Iris pigment epithelial cell (primary cell): ENCODE data around the gene DMGDH.

Source experiments
- DNase-seq: peaks from one replicate; pipeline ENCODE4 v3.0.0-alpha.2; 2011; ENCODE audit warnings: low read depth

Gene DMGDH

DNA sequence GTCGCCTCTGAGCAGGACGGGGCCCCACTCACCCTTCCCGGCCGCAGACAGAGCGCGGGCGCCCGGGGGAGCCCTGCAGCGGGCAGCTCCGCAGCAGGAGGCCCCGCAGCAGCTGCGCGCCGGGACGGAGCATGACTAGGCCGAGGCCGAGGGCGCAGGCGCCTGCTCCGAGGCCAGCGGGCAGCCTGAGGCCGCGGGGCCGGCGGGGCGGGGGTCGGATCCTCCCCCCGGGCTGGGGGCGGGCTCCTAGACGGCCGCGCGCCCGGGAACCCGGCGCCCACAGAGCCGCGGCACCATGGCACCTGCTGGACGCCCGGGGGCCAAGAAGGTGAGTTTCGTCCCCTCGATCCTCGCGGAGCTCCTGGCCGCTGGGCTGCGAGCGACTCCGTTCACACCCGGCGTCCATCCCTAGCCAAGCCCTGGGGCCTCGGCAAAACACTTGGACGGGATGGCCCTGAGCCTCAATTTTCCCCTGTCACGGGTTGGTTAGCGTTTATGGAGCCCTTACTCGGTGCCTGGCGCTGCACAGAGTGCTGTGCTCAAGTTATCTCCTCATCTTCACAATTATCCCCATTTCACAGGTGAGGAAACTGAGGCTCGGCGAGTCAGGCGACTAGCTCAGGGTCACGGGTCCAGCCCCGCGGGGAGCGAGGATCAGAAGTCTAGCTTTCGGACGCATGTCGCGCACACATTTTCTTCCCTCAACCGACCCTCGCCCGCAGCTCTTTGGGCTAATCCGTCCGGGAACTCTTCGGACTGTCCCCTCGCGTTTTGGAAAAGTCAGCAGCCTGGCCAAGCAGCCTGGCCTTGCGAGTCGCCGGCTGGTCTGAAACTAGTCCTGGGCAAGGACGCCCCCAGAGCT, at the start of gene DMGDH, which contains the start of gene BHMT2:
TSS of gene DMGDH (minus strand) at position 187 of the 862 bp plus-strand sequence. CDS start at position 133, 54 bp downstream.
TSS of gene BHMT2 (plus strand) at position 280 of the 862 bp plus-strand sequence. CDS start at position 296, 16 bp downstream.
- DNase-seq, result peak; percentile 66

DNA sequence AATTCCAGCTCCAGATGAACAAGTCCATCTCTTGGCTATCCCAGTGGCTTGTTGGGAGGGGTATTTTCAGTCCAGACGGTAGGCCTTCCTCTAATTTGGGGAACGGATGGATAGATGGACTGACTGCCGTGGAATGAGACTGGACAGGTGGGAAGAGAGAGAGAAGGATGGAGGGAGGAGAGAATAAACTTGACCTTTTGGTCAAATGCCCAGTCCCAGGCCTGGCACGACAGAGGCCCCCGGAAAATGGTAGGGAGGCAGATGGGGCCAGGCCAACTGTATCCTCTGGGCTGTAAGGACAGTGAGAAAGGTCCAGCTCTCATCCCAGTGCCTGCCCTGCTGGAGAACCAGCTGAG, 43.2 kb upstream of the DMGDH start:
- DNase-seq, result no peak

DNA sequence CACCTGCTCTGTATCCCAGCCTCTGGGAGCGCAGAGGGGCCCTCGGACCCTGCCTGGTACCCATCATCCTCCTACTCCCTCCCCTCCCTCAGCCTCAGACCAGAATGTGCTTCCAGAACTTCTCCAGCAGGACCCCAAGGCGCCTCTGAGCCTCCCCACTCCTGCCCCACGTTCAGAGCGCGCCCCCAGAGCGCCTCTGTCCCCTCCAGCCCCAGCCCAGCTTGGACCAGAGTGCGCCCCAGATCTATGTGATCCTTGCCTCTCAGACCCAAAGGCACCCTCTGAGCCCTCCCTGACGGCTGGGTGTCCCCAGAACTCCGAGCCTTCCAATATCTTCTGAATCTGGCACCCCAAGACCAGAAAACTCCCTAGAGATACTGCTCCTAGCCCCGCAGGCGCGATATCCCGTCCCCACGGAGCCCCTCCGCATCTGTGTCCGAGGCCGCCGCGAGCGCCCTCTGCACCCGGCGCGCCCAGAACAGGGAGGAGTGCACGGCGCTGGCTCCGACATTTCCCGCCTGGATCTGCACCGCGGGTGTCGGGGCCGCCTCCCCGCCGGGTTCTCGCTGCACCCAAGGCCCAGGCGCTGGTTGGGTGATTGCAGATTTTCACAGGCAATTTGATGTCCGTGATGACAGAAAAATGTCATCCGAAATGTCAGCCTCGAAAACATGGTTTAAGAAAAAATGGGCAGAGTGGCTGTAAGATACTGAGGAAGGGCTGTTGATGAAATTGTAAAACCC, 42.7 kb upstream of the DMGDH start:
- no peak for DNase-seq

DNA sequence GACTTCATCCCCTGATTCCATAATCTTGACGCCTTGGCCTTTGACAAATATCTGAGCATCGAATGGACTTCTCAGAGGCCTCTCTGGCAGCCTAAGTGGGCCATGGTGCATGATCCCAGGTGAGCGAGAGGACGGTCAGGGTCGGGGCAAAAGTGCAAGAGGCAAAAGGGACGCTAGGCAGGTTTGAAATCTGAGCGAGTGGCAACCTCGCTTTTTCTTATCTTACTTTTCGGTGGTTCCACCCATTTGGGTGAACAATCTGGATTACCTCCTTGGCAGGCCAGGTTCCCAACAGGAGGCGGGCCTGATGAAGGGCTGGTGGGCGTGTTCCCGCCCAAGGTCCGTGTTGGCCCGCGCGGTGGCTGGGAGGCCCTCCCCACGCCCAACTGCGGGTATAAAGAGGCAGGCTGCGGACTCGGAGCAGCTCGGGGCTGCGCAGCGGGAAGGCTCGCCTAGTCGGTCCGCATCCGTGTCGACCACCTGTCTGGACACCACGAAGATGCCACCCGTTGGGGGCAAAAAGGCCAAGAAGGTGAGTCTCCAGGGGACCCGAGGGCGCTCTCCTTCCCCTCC, 42.0 kb upstream of the DMGDH start, which contains the start of gene BHMT:
TSS of gene BHMT (plus strand) at position 423 of the 573 bp plus-strand sequence. CDS start at position 500, 77 bp downstream.
- no peak for DNase-seq

DNA sequence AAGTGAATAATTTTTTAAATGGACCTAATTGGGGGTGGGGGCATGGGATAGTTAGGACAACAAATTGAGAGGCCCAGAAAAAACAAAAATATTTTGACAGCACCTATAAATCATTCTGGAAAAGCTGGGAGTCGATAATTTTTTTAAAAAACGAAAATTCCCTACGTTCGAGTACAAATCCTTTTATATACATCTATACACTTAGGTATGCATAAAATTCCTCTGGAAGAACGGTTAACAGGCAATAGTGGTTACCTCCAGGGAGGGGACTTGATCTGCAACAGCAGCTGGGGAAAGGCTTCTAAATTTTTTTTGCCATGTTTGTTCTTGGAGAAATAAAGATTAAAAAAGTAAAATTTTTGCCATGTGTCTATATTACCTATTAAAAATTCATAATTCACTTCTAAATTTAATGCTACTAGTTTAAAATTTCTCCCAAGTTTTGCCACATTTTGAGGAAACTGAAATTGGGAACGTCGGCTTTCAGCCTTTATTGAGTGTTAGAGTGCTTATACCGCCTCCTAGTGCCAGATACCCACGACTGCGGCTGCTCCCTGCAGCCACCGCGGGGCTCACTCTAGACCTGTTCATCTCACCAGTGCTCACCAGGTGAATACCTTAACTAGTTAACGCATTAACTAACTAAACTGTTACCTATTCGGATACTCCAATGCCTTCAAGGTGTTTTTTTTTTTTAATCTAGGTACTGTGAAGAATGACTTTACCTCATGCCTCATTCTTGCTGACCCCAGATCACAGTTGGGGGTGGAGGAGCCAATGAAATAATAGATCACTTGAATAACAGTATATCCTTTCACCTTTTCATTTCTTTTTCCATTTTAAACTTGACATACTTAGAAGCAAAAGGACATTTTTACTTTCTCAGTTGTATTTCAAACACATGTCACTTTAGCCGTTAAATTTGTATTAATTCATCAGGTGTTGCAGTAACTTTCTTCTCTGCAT, 40.3 kb upstream of the DMGDH start:
- no peak for DNase-seq

DNA sequence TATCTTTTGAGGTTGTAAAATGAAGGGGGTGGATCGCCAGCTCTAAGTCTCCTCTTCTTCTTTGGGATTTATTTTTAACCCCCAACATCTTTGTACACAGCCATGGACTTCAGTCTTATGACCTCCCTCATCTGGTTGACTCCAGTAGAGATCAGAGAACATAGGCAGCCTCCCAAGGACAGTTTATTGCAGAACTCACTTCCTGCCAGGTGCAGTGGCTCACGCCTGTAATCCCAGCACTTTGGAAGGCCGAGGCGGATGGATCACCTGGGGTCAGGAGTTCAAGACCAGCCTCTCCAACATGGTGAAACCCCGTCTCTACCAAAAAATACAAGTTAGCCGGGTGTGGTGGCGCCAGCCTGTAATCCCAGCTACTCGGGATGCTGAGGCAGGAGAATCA, 39.3 kb upstream of the DMGDH start:
- no peak for DNase-seq

DNA sequence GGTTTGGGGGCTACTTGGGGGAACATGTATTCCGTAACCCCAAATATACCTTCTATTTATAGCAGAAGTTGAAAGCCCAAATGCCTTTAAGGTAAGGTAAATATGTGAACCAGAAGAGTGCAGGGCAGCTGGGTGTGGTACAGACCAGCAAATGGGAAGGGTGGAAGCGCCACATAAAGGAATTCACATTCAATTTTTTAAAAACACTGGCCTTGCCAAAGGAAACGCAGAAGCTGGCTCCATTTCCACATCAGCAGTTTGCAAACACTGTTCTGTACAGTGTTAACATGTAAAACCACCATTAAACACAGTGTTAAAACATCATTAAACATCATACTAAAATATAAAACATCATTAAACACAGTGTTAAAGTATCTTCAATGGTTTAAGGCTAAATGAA, 38.6 kb upstream of the DMGDH start:
- DNase-seq, result no peak

DNA sequence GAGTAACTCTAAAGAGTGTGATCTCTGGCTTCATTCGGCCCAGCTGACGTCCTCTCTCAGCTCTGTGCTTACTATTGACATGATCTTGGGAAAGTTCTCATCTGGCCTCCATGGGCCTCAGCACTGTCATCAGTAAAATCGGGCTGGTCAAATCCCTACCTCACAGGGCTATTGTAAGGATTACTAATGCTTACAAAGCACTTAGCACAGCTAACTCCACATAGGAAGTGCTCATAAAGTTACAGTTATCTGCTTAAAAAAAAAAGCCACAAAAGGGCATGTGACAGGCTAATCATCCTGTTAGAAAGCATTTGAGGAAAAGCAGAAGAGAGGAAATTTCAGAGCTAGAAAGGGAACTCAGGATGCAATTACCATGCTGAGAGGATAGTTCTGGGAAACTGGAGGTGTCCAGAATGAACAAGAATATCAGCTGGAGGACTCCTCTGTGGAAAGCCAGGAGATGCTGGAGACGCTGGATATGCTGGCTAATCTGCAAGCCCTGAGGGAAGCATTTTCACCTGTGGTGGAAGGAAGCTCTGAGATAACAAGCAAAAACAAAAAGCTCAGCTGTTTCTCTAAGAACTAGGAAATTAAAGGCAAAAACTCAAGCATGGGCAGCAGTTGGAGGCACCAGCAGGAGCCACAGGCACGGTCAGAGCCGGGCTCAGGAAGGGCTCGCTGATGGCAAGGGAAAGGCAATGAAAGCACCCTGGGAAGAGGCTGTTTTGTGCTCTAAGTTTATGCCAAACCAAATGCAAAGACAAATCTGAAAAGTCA, 37.7 kb upstream of the DMGDH start:
- DNase-seq, result peak; percentile 7

DNA sequence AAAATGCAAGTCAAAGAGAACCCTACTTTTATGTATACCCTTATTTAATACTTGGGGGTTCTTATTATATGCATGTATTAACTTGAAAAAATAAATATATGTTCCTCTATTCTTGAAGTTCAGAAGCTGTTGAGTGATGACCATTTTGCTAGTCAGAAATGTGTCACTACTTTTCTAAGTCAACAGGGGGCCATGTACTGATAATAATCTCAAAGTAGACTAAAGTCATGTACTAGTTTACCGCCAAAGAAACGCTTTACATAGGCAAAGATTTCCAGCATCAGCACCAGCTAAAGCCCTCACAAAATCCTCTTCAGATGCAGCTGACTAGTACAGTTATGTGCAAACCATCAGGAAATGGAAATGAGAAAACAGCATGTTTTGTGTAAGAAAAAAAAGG, 36.4 kb upstream of the DMGDH start:
- no peak for DNase-seq

DNA sequence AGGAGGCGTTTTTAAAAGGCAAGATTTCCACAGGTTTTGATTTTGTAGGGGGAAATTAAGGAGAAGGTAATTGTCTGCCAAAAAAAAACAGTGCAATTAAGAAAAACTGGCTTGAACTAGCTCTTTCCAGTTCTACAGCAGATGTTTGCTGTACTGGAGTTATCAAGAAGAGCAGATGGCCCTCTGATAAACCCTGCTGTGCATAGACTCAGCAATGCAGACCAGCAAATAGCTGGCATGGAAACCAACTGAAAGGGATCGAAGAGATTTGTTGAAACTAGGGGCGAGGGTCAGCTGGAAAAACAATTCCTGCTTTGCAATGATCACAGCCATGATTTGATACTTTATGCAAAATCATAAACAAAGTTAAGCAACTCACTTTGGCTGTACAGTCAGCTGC, 24.3 kb upstream of the DMGDH start:
- no peak for DNase-seq

DNA sequence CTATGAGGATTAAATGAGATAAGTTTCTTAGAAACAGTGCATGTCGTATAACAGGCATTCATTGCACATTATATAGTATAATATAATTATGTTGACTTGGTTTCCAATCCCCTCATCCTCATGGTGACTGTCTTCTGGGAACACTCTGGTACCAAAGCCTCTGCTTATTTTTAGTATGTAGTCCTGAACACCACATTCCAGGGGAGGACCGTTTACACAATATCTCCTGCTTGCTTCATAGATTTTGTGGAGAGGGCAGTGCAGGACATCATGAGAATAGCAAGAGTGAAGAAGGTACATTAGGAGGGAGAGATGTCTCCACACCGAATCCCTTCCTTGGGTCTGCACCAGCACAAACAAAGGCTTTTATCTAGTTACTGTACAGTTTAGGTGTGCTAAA, 21.6 kb upstream of the DMGDH start:
- DNase-seq, result no peak

DNA sequence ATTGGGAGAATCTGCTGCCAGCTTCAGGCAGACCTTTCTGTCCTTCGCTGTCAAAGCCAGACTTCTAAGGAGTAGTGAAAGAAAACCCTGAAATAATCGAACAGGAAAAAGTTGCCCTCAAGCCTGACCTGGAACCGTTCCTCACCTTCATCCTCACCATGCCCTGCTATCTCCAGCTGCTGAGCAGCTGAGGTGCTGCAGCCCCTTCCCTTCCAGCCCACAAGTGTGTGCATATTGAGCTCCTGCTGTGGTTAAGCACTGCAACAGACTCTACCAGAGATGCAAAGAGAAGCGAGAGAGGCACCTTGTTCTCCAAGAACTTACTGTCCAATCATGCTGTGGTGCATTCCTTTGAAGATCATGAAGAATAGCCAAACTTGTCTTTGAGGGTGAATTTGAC, 19.0 kb upstream of the DMGDH start:
- DNase-seq, result no peak

DNA sequence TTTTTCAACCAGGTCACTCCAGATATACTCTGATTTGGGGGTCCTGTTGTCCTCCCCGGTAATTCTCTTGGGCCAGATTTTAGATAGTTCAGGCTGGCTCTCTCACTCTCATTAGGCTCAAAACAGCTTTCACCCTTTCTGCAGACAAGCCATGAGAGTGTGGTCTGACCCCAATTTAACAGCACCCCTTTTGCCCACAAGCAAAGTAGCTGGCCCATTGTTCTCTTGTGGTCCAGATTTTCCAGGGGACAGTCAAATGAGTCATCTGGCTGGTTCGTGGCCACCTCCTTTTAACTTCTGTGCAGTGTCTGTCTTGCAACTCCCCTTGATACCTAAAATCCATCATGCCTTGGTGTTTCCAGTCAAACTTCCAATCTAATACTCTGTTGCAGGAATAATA, 16.6 kb upstream of the DMGDH start:
- no peak for DNase-seq

DNA sequence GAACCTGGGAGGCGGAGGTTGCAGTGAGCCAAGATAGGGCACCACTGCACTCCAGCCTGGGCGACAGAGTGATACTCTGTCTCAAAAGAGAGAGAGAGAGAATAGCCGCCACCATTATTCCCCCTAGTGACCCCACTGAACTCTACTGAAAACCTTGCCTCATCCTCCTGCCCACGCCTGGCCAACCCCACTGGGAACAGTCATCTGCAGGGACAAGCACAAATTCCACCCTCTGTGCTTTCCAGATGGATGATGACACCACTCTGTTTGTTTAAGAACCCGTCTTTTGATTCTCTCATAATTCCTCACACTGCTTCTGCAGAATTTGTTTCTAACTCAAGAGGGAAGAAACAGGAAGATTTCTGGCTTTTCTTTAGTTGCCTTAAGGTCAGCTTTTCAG, 12.3 kb upstream of the DMGDH start:
- DNase-seq, result no peak

DNA sequence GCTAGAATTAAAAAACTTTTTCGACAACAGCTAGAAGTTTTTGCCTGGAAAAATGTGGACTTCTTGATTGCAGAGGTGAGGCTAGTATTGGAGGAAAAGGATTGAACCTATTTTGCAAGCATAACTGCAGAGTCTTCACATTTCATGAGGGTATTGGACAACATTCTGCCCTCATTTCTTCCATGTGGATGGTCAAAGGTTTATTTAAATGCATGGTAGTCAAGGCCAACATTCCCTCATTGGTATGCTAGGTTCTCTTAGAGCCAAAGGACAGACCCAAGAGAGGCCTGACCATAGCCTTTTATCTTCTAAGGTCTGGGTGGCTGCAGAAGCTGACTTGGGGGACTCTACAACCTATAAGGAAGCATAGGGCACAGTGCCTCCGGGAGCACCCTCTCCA, 11.3 kb upstream of the DMGDH start:
- DNase-seq, result no peak

DNA sequence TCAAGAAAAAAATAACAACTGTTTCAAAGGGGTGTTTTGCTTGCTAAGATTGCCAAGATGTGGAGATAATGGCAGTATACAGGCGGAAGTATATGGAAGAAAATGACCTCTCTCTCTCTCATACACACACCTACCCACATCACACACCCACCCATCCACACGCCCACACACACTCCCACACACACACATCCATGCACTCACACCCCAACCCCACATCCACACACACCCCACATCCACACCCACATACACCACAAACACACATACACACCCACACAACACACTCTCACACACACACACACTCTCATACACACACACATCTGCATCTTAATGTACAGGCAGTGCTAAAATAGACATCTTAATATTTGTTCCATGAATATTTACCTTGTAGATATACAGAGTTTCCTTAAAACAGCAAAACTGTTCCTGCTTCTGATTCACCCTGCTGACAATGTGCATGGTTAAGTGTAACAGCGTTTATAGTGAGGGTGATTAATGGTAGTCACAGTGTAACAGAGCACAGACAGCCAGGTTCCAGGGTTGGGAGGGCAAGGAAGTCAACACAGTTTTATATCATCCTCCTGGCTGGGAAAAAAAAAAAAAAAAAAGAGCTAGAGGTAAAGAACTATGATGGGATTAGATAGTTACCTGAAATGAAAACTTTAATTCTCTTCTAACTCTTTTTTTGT, 8.3 kb upstream of the DMGDH start:
- no peak for DNase-seq

DNA sequence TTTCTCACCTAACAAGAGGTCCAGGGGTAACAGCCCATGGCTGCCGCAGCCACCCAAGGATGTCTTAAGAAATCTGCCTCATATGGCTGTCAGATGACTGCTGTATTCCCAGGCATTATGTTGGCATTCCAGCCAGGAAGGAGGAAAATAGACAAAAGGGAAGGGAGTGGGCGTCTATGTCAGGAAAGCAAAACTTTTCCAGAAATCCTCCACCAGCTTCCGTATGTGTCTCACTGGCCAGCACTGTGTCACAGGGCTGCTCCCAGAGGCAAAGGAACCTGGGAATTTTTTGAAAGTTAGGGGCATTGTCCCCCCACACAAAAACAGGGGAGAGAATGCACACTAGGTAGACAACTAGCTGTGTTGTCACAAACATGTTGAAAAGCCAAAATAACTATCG, 7.3 kb upstream of the DMGDH start:
- no peak for DNase-seq

DNA sequence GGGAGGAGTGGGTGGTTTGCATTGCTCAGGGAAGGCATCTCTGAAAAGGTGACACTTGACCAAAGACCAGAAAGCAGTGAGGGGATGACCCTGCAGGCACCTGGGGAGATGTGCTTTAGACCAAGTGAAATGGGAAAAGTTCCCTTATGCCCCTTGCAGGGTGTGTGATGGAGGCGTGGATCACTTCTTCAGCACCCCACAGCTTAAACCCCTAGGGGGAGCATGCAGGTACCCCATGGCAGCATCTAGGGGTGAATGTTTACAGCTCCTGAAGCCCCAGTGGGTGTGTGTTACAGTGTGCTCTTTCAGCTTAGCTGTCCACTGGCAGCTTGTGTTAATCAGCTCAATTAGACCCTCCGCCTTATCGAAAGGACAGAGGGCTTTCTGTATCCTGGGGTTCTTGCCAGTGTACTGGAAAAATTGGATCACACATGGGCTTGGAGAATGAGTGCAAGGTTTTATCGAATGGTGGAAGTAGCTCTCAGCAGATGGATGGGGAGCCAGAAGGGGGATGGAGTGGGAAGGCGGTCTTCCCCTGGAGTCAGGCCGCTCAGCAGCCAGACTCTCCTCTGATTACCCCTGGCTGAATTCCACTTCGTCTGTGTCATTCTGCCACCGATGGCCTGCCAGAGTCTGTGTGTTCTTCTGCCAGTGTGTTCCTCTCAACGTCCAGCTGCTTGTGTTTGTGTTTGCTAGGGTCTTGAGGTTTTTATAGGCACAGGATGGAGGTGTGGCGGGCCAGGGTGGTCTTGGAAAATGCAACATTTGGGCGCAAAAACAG, 6.4 kb upstream of the DMGDH start:
- no peak for DNase-seq

DNA sequence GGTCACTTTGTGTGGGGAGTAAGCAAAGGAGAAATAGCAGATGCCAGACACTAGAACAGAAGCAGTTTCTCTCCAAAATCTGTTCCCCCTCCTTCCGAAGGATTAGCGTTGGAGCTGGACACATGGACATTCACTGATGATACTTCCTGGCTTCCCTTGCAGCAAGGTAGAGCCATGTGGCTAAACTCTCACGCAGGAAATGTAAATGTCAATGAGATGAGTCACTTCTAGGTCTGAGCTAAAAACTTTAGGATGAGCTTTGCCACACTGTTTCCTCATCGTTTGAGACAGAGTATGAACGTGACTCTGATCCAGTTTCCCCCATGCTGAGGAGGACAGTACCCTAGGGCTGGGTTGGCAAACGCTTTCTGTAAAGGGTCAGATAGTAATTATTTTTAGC, 5.2 kb upstream of the DMGDH start:
- peak; percentile 80 for DNase-seq

DNA sequence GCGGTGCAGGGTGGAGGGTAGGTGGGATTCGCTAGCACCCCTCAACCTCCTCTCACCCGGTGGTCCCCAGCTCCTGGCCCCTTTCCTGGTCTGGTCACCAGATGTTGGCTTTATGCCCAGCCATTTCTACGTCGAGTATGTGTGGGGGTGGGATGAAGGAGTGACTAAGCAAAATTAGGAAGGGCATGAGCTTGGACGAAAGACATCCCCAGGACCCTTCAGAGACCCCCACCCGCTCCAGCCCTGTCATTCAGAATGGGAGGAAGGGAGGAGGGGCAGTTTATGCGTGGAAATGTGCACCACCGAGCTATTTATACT, 835 bp upstream of the DMGDH start:
- DNase-seq, result peak; percentile 54
